ENCODE data around the gene TRHDE. TPM values are rescaled to one million over a fixed set of nuclear protein-coding genes. Genes with fewer than 3 reads are reported as not detected.

TRHDE gene
- 1 to 10 TPM; 3.9 to 5.7 TPM for total RNA-seq
- long read RNA-seq, partial matches to known transcripts: 1 of 3 reads
- long read RNA-seq, other reads (novel, unspliced or antisense): 2 of 3 reads

DNA sequence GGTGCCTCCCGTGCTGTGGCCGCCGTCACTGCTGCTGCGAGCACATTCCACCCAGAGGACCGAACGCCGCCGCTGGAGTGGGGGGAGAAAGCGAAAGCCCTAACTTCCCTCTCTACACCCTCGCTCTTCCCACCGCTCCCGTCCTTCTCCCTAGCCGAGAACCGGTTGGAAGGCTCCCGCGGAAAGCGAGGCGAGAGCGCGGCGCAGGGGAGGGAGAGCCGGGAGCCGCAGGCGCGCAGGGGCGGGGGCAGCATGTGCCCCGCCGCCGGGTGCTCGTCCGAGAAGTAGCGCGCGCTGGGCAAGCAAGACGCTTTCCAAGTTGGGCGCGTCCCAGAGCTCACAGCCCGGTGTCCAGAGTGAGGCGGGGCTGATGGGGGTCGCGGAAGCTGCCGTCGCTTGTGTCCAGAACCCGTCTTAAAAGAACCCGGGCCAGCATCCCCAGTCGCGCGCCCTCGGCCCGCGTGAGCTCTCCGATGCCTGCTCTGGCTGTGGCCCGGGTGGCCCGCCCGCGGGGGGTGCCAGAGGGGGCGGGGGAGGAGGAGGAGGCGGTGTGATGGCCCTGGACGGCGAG lies at the start of gene TRHDE:
TSS of gene TRHDE (plus strand) at position 280 of the 571 bp plus-strand sequence. CDS start at position 554, 274 bp downstream.
- ATAC-seq (no peak), DNase-seq (no peak)
- intact Hi-C loops (cut with DNase I, micrococcal nuclease): no loop called here

- DNase-seq: no peak
- ATAC-seq: no peak
- intact Hi-C loops (cut with DNase I, micrococcal nuclease): no loop called here
Observed at GRCh38 chr12:72226510-72226909, 45.7 kb upstream of the TRHDE start.

- intact Hi-C loops (cut with DNase I, micrococcal nuclease): no loop called here
- DNase-seq (no peak), ATAC-seq (no peak)
Observed at GRCh38 chr12:72228424-72228823, 43.7 kb upstream of the TRHDE start.

DNA sequence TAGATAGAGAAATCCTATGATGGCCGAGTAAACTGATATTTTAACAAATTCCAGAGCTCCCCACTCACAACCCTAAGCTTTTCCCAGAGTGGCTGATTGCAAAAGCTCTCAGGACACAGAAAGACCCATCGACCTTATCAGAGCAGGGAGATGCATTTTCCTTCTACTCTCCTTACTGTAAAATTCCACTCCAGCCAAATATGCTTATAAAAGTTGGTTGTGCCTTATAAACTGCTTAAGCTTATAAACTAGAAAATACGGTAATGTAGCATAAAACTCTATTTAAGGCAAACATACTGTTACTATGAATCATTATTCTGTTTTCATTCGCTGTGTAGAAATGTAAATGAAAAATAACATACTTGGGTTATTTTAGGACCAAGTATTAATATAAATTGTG lies 41.6 kb upstream of the TRHDE start:
- intact Hi-C loops (cut with DNase I, micrococcal nuclease): no loop called here
- ATAC-seq (no peak), DNase-seq (no peak)

DNA sequence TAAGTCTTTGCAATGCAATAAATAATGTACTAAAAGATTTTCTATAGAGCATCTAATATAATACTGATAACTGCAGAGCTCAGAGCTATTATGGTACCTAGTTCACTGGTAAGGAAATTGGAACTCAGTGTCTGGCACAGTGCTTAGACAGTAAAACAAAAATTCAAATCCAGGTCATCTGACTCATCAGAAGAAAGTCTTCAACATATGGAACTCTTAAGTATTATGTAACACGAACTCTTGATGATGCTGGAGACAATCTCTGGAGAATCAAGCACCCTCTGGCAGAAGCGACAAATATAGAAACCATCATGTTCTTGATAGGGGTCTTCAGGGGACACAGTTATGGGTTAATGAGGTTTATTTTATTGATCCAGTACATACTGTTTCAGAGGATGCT lies 37.3 kb upstream of the TRHDE start:
- DNase-seq: no peak
- ATAC-seq: no peak
- intact Hi-C loops (cut with DNase I, micrococcal nuclease): no loop called here

- no peak for ATAC-seq
- intact Hi-C loops (cut with DNase I, micrococcal nuclease): no loop called here
- DNase-seq: no peak
Observed at GRCh38 chr12:72236071-72236705, 36.0 kb upstream of the TRHDE start.

GRCh38 chr12:72241552-72241951 lies 30.6 kb upstream of the TRHDE start:
- ATAC-seq: no peak
- DNase-seq: no peak
- intact Hi-C loops (cut with DNase I, micrococcal nuclease): no loop called here

DNA sequence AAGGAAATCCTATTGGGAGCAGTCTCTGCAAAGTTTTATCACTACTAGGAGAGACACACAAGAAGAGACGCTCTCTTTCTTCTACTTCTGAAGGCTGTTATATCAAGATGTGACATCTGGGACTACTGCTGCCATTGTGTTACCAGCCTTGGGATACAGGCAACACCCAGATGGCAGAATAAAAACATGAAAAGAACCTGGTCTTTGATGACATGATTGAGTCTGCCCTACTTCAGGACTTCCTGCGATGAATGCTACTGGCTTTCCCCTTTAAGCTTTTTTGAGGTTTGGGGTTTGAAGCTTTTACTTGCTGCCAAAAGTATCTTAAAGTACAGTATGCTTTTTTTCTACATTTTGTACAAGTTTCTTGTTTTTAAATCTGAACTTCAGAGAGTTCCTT lies 29.2 kb upstream of the TRHDE start:
- intact Hi-C loops (cut with DNase I, micrococcal nuclease): no loop called here
- ATAC-seq (no peak), DNase-seq (no peak)

DNA sequence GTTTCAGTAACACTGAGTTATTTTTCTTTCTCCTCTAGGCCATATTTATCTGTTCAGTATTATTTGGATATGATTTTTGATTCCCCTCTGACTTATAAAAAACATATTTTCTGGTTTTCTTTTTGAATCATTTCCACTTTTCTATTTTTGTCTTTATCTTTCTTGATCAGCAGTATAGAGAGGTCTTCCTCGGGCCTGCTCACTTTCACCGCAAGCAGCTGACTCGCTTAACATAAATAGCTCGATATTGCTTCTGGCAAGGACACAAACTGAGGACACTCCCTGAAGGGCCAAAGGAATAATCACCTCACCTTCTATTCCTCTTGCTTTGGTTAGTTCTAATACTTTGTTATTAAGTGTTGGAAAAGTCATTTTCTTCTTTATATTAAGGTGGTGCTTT lies 25.8 kb upstream of the TRHDE start:
- ATAC-seq (no peak), DNase-seq (no peak)
- intact Hi-C loops (cut with DNase I, micrococcal nuclease): no loop called here

DNA sequence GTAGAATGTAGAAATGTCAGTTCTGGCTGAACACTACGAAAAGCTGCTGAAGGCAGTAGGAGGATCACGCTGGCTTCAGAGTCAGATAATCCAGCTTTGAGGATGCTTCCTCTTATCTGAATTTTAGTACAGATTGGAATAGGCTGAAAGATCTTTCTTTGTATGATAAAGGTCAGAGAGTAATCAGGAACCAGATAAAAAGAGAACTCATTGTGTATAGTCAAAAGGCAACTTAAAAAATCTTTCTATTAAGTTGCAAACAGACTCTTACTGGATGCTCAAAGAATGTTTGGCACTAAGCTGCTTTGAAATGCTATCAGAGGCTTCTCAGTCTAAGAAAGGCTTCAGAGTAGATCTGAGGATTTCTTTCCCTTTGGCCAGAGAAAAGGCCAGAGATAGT lies 21.8 kb upstream of the TRHDE start:
- intact Hi-C loops (cut with DNase I, micrococcal nuclease): no loop called here
- DNase-seq: no peak
- no peak for ATAC-seq

DNA sequence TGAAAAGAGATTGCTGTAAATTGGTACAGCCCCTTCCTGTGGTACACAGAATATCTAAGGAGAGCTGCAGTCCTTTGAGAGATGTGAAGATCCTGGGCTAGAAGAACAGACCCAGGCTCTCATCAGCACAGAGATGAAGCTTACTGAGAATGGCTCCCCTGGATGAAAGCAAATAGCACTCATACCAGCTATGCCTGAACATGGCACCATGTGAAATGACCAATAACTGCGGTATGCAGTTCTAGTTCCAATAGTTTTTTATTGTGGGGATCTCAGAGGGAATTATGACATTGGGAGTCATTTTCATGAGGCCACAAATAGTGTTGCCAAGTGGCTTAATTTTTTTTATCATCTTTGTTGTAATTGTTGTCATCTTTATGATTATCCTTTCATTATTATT lies 15.4 kb upstream of the TRHDE start:
- intact Hi-C loops (cut with DNase I, micrococcal nuclease): no loop called here
- DNase-seq (no peak), ATAC-seq (no peak)

DNA sequence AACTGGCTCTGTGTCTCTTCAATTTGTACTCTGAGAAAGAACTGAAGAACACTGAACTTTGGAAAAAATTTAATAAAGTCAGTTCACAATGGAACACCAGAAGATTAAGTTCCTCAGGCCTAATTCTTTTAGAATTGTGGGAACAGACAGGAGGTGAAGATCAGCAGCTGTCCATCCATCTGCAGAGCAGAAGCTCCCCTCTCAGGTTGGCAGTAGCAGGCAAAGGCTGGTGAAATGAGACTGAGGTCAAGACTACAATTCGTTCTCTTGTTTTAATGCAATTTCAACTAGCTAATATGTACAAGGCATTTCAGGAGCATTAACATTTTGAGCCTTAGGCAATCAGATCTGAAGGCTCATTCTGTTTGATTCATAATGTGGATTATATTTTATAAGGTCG lies 10.3 kb upstream of the TRHDE start:
- intact Hi-C loops (cut with DNase I, micrococcal nuclease): no loop called here
- DNase-seq (no peak), ATAC-seq (no peak)

- no peak for ATAC-seq
- intact Hi-C loops (cut with DNase I, micrococcal nuclease): no loop called here
- DNase-seq: no peak
Observed at GRCh38 chr12:72264548-72265175, 7.5 kb upstream of the TRHDE start.

DNA sequence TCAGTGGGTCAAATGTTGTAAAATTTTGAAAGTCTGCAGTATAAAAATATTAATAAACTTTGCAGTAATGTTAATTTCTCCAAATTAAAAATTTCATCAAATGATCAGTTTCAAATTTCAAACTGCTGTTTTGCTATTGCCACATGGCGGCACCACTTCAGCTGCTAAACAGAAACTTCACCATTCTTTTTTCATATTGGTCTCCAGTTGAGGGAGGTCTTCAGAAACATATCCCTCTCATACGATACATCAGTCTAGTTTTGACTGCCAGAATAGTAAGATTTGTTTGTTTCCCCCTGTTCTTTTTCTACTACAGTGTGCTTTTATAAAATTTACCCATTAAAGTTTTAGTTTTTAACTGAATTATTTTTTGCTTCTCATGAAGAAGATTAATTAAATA lies 4.2 kb upstream of the TRHDE start:
- DNase-seq: no peak
- ATAC-seq: no peak
- intact Hi-C loops (cut with DNase I, micrococcal nuclease): no loop called here

- ATAC-seq (no peak), DNase-seq (no peak)
- intact Hi-C loops (cut with DNase I, micrococcal nuclease): no loop called here
Observed at GRCh38 chr12:72268386-72268785, 3.8 kb upstream of the TRHDE start.

- DNase-seq (no peak), ATAC-seq (no peak)
- intact Hi-C loops (cut with DNase I, micrococcal nuclease): no loop called here
Observed at GRCh38 chr12:72269491-72269890, 2.7 kb upstream of the TRHDE start.

DNA sequence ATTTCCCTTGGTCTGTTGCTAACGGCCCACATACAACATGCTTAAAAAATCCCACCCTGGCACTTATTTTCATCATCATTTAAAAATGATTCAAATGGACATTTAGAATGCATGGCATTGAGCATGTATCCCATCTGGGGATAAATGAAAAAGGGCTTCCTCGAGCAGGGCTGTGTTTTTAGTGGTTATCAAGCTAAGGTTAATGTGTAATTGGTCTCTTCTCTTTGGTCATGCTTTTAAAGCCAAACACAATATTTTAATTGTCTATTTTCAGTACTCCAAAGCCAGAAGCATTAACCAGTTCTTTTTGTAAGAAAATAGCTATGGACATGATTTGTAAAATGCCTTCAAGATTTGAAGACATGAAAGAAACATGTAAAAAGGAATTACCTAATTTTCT lies 1.9 kb upstream of the TRHDE start:
- ATAC-seq (no peak), DNase-seq (no peak)
- intact Hi-C loops (cut with DNase I, micrococcal nuclease): no loop called here

DNA sequence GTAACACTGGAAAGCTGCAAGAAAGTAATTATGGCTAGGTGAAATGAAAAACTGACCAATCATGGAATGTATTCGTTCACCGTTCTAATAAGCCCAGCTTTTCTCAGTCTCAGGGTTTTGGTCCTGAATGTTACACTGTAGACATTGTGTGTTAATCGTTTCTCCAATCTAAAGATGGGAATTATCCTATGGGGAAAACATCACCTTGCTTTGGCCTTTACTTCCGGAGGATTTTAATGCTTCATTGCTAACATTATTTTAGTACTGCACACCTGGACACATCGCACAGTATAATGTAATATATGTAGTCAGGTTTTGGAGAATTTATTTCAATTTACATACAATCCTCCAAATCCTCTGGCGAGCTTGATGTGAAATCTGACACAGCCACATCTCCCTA lies 1.2 kb upstream of the TRHDE start:
- DNase-seq: no peak
- intact Hi-C loops (cut with DNase I, micrococcal nuclease): no loop called here
- ATAC-seq: no peak

- intact Hi-C loops (cut with DNase I, micrococcal nuclease): no loop called here
- no peak for ATAC-seq
- no peak for DNase-seq
Observed at GRCh38 chr12:72271451-72272090, 599 bp upstream of the TRHDE start.
